ENCODE data around the gene CDK7.

- TF ChIP-seq CTCF (IDR thresholded peaks at IDR 0.05) (no peak), POLR2A (IDR thresholded peaks at IDR 0.05) (no peak)
These were observed 4.1 kb downstream of the CDK7 start for GRCh38 chr5:69238760-69239251.

All from uterus (tissue), 2 donors.